NCI-H1105 (cell line): ENCODE measurements around the gene AIG1.

Source experiments
- DNase-seq: peaks from one replicate; lab custom pipeline; 2025; lab: John Stamatoyannopoulos, UW

Gene AIG1

GRCh38 chr6:143372199-143372882 is 311.7 kb downstream of the AIG1 start:
- no peak for DNase-seq

- no peak for DNase-seq
Observed at GRCh38 chr6:143374014-143374413, 313.3 kb downstream of the AIG1 start.

DNA sequence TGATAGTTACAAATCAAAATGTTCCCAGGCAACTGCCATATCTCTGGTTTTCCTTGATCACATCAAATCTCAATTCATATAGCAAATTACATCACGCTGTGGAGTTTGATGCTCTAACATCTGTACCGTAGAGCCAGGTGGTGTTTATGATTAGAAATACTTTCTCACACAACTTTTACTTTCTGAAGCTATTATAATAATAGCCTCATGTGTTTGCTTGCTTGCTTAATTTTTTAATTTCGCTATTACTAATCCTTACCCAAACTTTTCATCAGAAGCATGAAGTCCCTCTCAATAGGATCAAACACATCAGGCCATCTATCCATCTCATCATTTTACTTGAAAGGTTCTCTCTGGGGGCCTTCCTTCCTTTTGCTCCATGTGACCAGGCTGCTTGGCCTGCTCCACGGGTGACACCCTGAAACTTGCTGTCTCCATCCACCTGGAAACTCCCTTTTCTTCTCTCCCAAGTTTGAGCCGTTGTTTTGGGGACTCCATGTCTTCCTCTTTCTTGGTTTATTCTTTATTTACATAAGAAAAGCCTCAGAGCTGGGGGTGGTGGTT is 314.4 kb downstream of the AIG1 start:
- DNase-seq, result no peak

DNA sequence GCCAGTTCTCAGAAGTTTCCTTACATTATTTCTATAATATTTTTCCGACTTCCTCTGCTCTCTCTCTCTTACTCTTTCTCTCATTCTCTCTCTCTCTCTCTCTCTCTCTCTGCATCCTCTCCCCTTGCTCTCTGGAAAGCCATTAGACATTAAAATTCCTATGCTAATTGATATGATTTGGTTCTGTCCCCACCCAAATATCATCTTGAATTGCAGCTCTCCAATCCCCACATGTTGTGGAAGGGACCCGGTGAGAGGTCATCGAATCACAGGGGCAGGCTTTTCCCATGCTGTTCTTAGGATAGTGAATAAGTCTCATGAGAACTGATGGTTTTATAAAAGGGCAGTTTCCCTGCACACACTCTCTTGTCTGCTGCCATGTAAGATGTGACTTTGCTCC is 315.7 kb downstream of the AIG1 start:
- no peak for DNase-seq

DNA sequence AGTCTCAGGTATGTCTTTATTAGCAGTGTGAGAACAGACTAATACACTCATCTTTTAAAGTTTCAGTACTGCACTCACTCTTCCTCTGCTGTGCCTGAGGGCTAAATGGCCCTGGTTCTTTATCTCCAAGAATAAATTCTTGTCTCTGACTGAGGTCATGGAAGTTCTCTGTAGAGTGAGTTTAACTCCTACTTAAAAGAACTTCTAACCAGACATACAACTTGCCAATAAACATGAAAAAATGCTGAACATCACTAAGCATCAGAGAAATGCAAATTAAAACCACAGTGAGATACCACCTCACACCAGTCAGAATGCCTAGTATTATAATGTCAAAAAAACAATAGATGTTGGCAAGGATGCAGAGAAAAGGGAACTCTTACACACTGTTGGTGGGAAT is 316.2 kb downstream of the AIG1 start:
- DNase-seq, result no peak

GRCh38 chr6:143385636-143386035 is 324.9 kb downstream of the AIG1 start:
- no peak for DNase-seq

GRCh38 chr6:143390278-143390677 is 329.6 kb downstream of the AIG1 start:
- no peak for DNase-seq
